ENCODE results near the gene DNAI2.

DNAI2 gene

DNA sequence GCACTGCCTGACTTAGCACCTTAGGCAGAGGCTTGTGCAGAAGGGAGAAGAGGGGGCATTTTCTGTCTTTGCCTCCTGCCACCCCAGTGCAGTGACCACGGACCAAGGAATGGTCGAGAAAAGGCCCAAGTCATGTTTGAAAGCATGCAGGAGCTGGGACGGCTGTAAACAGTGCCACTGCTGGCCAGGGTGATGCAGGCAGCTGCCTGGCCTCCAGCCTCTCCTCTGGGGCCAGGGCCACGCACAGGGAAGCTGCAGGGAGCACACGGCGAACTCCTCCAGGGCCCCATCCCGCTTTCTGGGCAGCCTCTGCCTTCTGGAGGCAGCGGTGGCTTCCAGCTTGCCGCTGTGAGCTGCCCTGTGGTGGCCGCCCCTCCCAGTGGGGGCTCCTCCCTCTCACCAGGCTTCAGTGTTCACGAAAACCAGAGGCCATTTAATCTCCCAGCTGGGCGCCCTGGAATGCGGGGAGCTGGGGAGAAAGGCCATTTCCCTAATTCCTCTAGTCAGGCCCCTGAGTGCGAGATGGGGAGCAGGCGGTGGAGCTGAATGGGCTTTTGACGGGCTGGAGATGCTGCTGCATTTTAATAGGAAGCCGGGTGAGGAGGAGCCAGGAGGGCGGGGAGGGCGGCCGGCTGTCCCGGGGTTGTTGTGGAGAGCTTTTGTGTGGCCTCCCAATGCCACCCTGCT lies 28.7 kb upstream of the DNAI2 start:
- Histone ChIP-seq H3K9me3 (no peaks in the 10 kb centered on the region), H3K27ac (no peak overlapping the region), H3K36me3 (no peaks in the 10 kb centered on the region), H3K27me3 (no peaks in the 10 kb centered on the region), H3K4me1 (ENCODE audit: control insufficient read depth in 1 of 2, insufficient read depth in 1 of 2, low read depth in 1 of 2, low read length in 1 of 2) (no peaks in the 10 kb centered on the region), H3K4me3 (ENCODE audit: low read depth in 1 of 2, low read length in 1 of 2) (no peak overlapping the region)
- TF ChIP-seq CTCF (IDR thresholded peaks at IDR 0.05) = no peak

DNA sequence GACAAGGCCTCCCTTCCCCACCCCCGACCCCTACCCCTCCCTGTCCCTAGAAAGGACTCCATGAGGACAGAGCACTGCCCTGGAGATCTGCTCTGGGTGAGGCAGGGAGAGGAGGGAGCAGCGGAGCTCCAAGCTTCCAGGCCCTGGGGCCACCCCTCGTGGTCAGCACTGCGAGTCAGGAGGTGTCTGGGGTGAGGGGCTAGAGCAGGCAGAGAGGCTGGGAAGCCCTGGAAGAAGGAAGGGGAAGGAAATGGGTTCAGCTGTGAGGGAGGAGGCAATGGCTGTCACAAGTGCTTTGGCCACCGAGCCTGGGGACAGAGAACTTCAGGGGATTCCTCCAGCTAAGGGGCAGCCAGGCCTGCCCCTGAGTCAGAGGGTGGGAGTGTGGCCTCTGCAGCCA lies 28.2 kb upstream of the DNAI2 start:
- TF ChIP-seq CTCF (IDR thresholded peaks at IDR 0.05) = no peak
- H3K4me1 ChIP-seq (ENCODE audit: control insufficient read depth in 1 of 2, insufficient read depth in 1 of 2, low read depth in 1 of 2, low read length in 1 of 2) = no peaks in the 10 kb centered on the region
- no peaks in the 10 kb centered on the region for H3K9me3 ChIP-seq
- no peak overlapping the region for H3K27ac ChIP-seq
- no peaks in the 10 kb centered on the region for H3K27me3 ChIP-seq
- no peak overlapping the region for H3K4me3 ChIP-seq (ENCODE audit: low read depth in 1 of 2, low read length in 1 of 2)
- no peaks in the 10 kb centered on the region for H3K36me3 ChIP-seq

DNA sequence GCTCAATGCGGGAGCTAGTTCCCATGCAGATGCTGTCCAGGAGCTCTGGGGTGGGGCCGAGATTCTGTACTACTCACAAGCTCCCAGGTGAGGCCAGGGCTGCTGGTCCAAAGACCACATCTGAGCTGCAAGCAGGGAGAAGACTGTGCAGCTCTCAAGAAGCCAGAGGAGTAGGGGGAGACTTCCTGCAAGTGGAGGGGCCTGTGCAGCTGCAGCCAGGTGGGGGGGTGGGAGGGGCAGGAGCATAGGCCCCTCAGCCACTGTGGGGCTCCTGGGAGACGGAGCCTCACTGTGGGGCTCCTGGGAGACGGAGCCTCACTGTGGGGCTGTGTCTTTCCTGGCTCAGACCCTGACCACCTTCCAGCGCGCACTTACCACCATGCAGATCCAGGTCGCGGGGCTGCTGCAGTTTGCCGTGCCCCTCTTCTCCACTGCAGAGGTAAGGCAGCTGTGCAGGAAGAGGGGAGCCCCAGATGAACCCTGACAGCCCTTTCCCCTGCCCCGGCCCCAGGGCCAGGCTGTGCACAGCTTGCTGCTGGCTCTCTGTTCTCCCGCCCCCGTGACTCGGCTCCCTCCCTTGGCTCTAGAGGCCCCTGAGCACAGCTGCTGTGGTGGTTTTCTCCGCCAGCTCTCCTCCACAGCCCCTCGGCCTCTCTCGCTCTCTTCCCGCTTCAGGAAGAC lies 24.3 kb upstream of the DNAI2 start:
- H3K27me3 ChIP-seq = no peaks in the 10 kb centered on the region
- no peak for TF ChIP-seq CTCF (IDR thresholded peaks at IDR 0.05)
- no peaks in the 10 kb centered on the region for H3K36me3 ChIP-seq
- no peak overlapping the region for H3K4me3 ChIP-seq (ENCODE audit: low read depth in 1 of 2, low read length in 1 of 2)
- H3K4me1 ChIP-seq (ENCODE audit: control insufficient read depth in 1 of 2, insufficient read depth in 1 of 2, low read depth in 1 of 2, low read length in 1 of 2) = no peaks in the 10 kb centered on the region
- no peak overlapping the region for H3K27ac ChIP-seq
- no peaks in the 10 kb centered on the region for H3K9me3 ChIP-seq

DNA sequence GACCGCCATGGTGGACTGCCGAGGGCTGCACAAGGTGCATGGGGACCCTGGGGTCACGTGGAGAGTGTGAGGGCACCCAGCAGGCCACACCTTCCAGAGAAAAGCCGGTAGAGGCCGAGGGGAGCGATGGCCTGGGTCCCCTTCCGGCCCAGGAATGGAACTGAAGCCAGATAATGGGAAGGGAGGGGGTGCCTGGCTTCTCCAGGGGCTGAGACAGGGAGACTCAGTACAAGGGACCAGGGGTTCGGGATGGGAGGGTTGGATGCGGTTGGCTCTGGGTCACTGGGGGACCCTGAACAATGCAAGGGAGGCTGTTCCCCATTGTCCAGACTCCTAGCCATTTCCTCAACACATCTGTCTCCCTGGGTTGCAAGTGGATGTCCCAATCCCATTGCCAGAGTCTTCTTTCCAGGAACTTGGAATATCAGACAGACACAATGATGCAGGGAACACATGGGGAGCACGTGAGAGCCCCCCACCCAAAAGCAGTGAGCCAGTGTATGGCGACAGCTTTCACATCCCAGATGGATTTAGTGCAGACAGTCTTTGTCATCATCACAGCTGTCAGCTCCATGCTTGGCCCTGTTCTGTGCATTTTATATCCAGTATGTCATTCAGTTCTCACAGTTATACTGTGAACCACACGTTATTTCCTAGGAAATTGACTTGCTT lies 23.6 kb upstream of the DNAI2 start:
- no peak for TF ChIP-seq CTCF (IDR thresholded peaks at IDR 0.05)
- Histone ChIP-seq H3K4me1 (ENCODE audit: control insufficient read depth in 1 of 2, insufficient read depth in 1 of 2, low read depth in 1 of 2, low read length in 1 of 2) (no peaks in the 10 kb centered on the region), H3K27ac (no peak overlapping the region), H3K36me3 (no peaks in the 10 kb centered on the region), H3K4me3 (ENCODE audit: low read depth in 1 of 2, low read length in 1 of 2) (no peak overlapping the region), H3K27me3 (no peaks in the 10 kb centered on the region), H3K9me3 (no peaks in the 10 kb centered on the region)

GRCh38 chr17:74251051-74251450 lies 23.0 kb upstream of the DNAI2 start:
- TF ChIP-seq CTCF (IDR thresholded peaks at IDR 0.05) = no peak
- H3K27ac ChIP-seq = no peak overlapping the region
- H3K4me1 ChIP-seq (ENCODE audit: control insufficient read depth in 1 of 2, insufficient read depth in 1 of 2, low read depth in 1 of 2, low read length in 1 of 2) = no peaks in the 10 kb centered on the region
- no peak overlapping the region for H3K4me3 ChIP-seq (ENCODE audit: low read depth in 1 of 2, low read length in 1 of 2)
- H3K36me3 ChIP-seq = no peaks in the 10 kb centered on the region
- no peaks in the 10 kb centered on the region for H3K27me3 ChIP-seq
- no peaks in the 10 kb centered on the region for H3K9me3 ChIP-seq

All from neutrophil (primary cell).